Measurements from ENCODE around the gene ADGRG2.

DNA sequence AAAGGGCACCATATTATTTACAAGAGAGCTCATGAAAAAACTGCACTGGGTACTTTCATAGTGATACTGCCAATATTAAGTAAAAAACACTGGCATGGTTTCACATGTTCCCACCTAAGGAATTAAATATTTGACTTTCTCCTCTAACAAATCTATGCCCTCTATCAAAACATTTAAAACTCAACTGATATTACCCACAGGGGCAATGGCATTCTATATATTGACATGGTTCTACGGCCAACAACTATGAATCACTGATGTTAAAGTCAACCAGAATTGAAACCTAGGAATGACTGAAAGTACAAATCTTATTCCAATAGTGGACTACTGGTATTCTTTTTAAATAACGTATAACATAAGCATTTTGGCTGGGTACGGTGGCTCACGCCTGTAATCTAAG, 166.6 kb downstream of the ADGRG2 start:
- no peak for TF ChIP-seq POLR2AphosphoS5 (IDR thresholded peaks at IDR 0.05; ENCODE audit: low read depth, low read length)
- TF ChIP-seq, protein P1, sequence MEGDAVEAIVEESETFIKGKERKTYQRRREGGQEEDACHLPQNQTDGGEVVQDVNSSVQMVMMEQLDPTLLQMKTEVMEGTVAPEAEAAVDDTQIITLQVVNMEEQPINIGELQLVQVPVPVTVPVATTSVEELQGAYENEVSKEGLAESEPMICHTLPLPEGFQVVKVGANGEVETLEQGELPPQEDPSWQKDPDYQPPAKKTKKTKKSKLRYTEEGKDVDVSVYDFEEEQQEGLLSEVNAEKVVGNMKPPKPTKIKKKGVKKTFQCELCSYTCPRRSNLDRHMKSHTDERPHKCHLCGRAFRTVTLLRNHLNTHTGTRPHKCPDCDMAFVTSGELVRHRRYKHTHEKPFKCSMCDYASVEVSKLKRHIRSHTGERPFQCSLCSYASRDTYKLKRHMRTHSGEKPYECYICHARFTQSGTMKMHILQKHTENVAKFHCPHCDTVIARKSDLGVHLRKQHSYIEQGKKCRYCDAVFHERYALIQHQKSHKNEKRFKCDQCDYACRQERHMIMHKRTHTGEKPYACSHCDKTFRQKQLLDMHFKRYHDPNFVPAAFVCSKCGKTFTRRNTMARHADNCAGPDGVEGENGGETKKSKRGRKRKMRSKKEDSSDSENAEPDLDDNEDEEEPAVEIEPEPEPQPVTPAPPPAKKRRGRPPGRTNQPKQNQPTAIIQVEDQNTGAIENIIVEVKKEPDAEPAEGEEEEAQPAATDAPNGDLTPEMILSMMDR (IDR thresholded peaks at IDR 0.05 in 2 of 3, conservative IDR thresholded peaks at IDR 0.05 in 1 of 3; ENCODE audit: borderline replicate concordance in 1 of 3, insufficient read depth in 1 of 3, low read depth in 2 of 3, low read length in 2 of 3): no peak
- TF ChIP-seq POLR2A (IDR thresholded peaks at IDR 0.05; ENCODE audit: borderline replicate concordance, extremely low read depth, insufficient read depth, insufficient read length): no peak
- no peak for TF ChIP-seq JUND (IDR thresholded peaks at IDR 0.05)
- no peak for TF ChIP-seq ELF1 (IDR thresholded peaks at IDR 0.05; ENCODE audit: borderline replicate concordance, low read depth)
- TF ChIP-seq EZH2 (IDR thresholded peaks at IDR 0.05): no peak
- TF ChIP-seq, protein P2, sequence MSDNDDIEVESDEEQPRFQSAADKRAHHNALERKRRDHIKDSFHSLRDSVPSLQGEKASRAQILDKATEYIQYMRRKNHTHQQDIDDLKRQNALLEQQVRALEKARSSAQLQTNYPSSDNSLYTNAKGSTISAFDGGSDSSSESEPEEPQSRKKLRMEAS (IDR thresholded peaks at IDR 0.05): no peak
- no peak for TF ChIP-seq SIN3A (IDR thresholded peaks at IDR 0.05; ENCODE audit: low read depth)
- no peak for TF ChIP-seq FOSL1 (IDR thresholded peaks at IDR 0.05; ENCODE audit: low read depth)
- TF ChIP-seq SRF (IDR thresholded peaks at IDR 0.05; ENCODE audit: low read depth): no peak

All from HCT116 (cell line).